Right cardiac atrium (tissue), 5 donors: ENCODE data around the gene NRXN2. TPM values are rescaled to one million over a fixed set of nuclear protein-coding genes. Genes with fewer than 3 reads are reported as not detected.

ENCODE experiments used
- ATAC-seq, 2 donors: fragments of 200-7000 bp; cut with Tn5 transposase; one replicate each; pipeline versions ENCODE4 v1.8.0 to v1.9.1; 2020; ENCODE audit warnings: moderate library complexity in 2 of 2, mild to moderate bottlenecking in 1 of 2
- DNase-seq, 3 donors: peaks; one replicate each; pipeline ENCODE4 v3.0.0-alpha.2; 2020
- H3K27ac ChIP-seq: one replicate; pipeline ENCODE4 v1.5.1; 2013; ENCODE audit warnings: mild to moderate bottlenecking, low read length, control low read depth, moderate library complexity
- H3K27me3 ChIP-seq: one replicate; pipeline ENCODE4 v1.6.1; 2013; ENCODE audit not compliant: control insufficient read depth, insufficient read depth
- H3K4me1 ChIP-seq: one replicate; pipeline ENCODE4 v1.6.1; 2013; ENCODE audit warnings: low read length; ENCODE audit not compliant: control insufficient read depth, insufficient read depth
- H3K4me3 ChIP-seq: one replicate; pipeline ENCODE4 v1.5.1; 2013; ENCODE audit warnings: low read length, control low read depth
- H3K9me3 ChIP-seq: one replicate; pipeline ENCODE4 v1.6.1; 2013; ENCODE audit warnings: low read length; ENCODE audit not compliant: control insufficient read depth
- WGBS: extraction: QIAGEN DNeasy Blood & Tissue Kit; methylation state at CpG from one replicate; pipeline ENCODE4 v1.1.7; 2013; 5-methylcytosine and 5-hydroxymethylcytosine counted together
- intact Hi-C, 4 donors: fragments of 100-400 bp; cut with DNase I; formaldehyde crosslinking; loops; one replicate each; pipeline versions ENCODE4 v1.11.0 to v1.14.0; 2022 to 2023
- polyA plus RNA-seq: library from polyadenylated mRNA; stranded (reverse); fragments of 200-250 nt; gene quantifications from one replicate; pipeline ENCODE4 v1.2.3, GENCODE V29; 2013
- total RNA-seq, 4 donors: library from RNA; stranded (reverse); fragmentation: NEBNext Ultra II Directional; extraction: Animal tissue kit (Norgen Biotek cat#: 25700); gene quantifications; one replicate each; pipeline ENCODE4 v1.2.1, GENCODE V29; 2021
- donor health status: healthy with polysubstance abuse.
- donor health status: DM: no; HTN: yes; CAD: no.
- donor health status: DM: no; HTN: no; CAD: no.
- donor health status: DM: no; HTN: yes; CAD: no; lungs with severe emphysema.
- donor health status: DM: yes; HTN: yes; CAD: no.

Gene NRXN2
- total and polyA plus RNA-seq, 5 donors = 2.1 to 5.7 (median 2.7) TPM

GRCh38 chr11:64758330-64759079 lies 35.5 kb upstream of the NRXN2 start:
- Histone ChIP-seq H3K27me3 (no peaks in the 10 kb centered on the region), H3K4me1 (peaks cover 12% of the 10 kb centered on the region), H3K9me3 (no peaks in the 10 kb centered on the region), H3K27ac (no peak overlapping the region), H3K4me3 (no peak overlapping the region)
- DNase-seq = peak in 2 of 3 donors; percentile 40 to 55
- 87% methylated on average over 15 of the region's 15 CpGs for WGBS
- ATAC-seq = no peak
- intact Hi-C loops = no loop called here

DNA sequence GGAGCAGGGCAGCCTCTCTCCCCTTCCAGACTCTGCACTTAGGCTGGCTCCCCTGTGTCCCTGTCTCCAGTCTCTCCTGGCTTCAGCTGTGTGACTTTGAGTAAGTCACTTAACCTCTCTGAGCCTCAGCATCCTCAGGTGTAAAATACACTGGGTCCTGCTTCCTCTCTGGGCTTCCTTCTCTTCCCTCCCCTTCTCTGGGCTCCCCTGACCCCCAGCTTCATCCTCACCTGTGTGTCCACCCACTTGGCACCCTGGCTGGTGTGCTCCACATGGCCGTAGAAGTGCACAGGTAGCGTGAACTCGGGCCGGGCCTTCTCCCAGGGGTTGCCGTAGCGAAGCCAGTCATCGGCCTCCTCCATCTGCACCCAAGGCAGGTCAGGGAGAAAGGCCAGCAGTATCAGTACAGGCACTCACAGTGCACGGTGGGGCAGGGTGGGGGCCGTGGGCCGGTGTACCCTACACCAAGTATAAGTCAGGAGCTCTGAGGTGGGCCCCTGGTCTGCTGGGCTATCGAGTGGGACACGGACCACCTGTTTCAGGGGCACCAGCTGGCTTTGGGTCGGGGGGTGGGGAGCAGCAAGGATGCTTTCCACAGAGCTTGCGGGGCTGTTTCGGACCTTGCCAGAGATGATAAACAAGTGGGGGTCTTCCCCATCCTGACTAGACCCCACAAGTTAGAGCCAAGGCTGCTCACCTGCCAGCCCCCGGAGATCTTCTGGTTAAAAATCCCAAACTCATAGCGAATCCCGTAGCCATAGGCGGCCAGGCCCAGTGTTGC lies 34.7 kb upstream of the NRXN2 start:
- no peak for ATAC-seq
- Histone ChIP-seq H3K27me3 (no peaks in the 10 kb centered on the region), H3K4me1 (peaks cover 8% of the 10 kb centered on the region), H3K27ac (no peak overlapping the region), H3K9me3 (no peaks in the 10 kb centered on the region), H3K4me3 (no peak overlapping the region)
- DNase-seq = peak in 2 of 3 donors; percentile 56 to 58
- WGBS = 86% methylated on average over 19 of the region's 19 CpGs
- intact Hi-C loops = no loop called here

- intact Hi-C loops = no loop called here
- Histone ChIP-seq H3K4me1 (peaks cover 8% of the 10 kb centered on the region), H3K4me3 (no peak overlapping the region), H3K27me3 (no peaks in the 10 kb centered on the region), H3K9me3 (no peaks in the 10 kb centered on the region), H3K27ac (no peak overlapping the region)
- ATAC-seq (no peak), DNase-seq (peak in 1 of 3 donors; percentile 32)
- WGBS = 89% methylated on average over 13 of the region's 13 CpGs
These were observed 32.8 kb upstream of the NRXN2 start for GRCh38 chr11:64755681-64756361.

- intact Hi-C loops = no loop called here
- no peak overlapping the region for H3K27ac ChIP-seq
- WGBS = 91% methylated on average over 21 of the region's 21 CpGs
- ATAC-seq (no peak), DNase-seq (peak in 2 of 3 donors; percentile 42 to 45)
- H3K4me3 ChIP-seq = no peak overlapping the region
- H3K9me3 ChIP-seq = no peaks in the 10 kb centered on the region
- H3K4me1 ChIP-seq = peaks cover 2% of the 10 kb centered on the region
- no peaks in the 10 kb centered on the region for H3K27me3 ChIP-seq
These were observed 32.1 kb upstream of the NRXN2 start for GRCh38 chr11:64754919-64755662.

DNA sequence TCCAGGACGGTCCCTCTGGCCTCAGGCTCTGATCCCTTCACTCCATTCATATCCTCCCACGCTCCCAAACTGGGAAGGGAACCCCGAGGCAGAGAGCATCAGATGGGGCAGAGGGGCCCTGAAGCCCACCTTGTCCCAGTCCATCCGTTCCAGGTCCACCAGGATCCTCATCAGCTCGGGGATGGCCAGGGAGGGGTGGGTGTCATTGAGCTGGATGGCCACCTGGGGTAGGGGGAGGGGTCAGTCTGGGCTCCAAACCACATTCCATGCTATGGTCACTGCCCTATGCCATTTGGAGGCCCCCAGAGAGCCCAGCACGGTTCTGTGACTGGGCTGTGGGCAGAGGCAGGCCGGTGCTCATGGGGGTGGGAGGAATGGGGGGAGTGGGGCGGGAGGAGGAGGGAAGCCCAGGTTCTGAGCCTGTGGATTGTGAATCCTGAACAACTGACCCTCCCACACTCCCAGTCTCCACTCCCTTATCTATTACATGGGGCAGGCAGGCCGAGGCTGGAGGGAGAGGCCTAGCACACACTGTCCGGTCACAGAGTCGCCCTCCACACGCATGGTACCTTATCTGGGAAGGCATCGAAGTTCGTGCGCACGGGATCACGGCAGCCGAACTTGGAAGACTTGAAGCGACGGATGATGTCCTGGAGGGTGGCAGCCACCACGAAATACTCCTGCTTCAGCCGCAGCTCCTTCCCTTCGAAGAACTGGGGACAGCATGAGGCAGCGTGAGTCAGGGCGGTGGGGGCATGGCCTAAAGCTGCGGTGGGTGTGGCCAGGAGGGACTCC lies 31.3 kb upstream of the NRXN2 start:
- intact Hi-C loops = no loop called here
- Histone ChIP-seq H3K27ac (no peak overlapping the region), H3K4me3 (no peak overlapping the region), H3K4me1 (no peaks in the 10 kb centered on the region), H3K9me3 (no peaks in the 10 kb centered on the region), H3K27me3 (no peaks in the 10 kb centered on the region)
- DNase-seq (peak in 2 of 3 donors; percentile 40 to 55), ATAC-seq (no peak)
- WGBS = 82% methylated on average over 26 of the region's 26 CpGs

- Histone ChIP-seq H3K4me3 (no peak overlapping the region), H3K4me1 (no peaks in the 10 kb centered on the region), H3K27me3 (no peaks in the 10 kb centered on the region), H3K9me3 (no peaks in the 10 kb centered on the region), H3K27ac (no peak overlapping the region)
- intact Hi-C loops = no loop called here
- no peak for ATAC-seq
- DNase-seq = peak in 1 of 3 donors; percentile 64
- 95% methylated on average over 43 of the region's 43 CpGs for WGBS
These were observed 30.6 kb upstream of the NRXN2 start for GRCh38 chr11:64753380-64754123.

- no peak for ATAC-seq
- 93% methylated on average over 7 of the region's 7 CpGs for WGBS
- Histone ChIP-seq H3K4me1 (no peaks in the 10 kb centered on the region), H3K27me3 (no peaks in the 10 kb centered on the region), H3K4me3 (no peak overlapping the region), H3K9me3 (no peaks in the 10 kb centered on the region), H3K27ac (no peak overlapping the region)
- DNase-seq = peak in 1 of 3 donors; percentile 35
- intact Hi-C loops = no loop called here
These were observed 30.0 kb upstream of the NRXN2 start for GRCh38 chr11:64753019-64753379.

- no peak overlapping the region for H3K4me3 ChIP-seq
- H3K27ac ChIP-seq = no peak overlapping the region
- ATAC-seq (no peak), DNase-seq (peak in 1 of 3 donors; percentile 46)
- intact Hi-C loops = no loop called here
- no peaks in the 10 kb centered on the region for H3K9me3 ChIP-seq
- H3K4me1 ChIP-seq = no peaks in the 10 kb centered on the region
- WGBS = 84% methylated on average over 14 of the region's 14 CpGs
- H3K27me3 ChIP-seq = no peaks in the 10 kb centered on the region
These were observed 29.4 kb upstream of the NRXN2 start for GRCh38 chr11:64752175-64752970.

- no peaks in the 10 kb centered on the region for H3K9me3 ChIP-seq
- no peaks in the 10 kb centered on the region for H3K27me3 ChIP-seq
- H3K4me1 ChIP-seq = no peaks in the 10 kb centered on the region
- no peak overlapping the region for H3K4me3 ChIP-seq
- ATAC-seq (no peak), DNase-seq (peak in 1 of 3 donors; percentile 10)
- H3K27ac ChIP-seq = no peak overlapping the region
- intact Hi-C loops = no loop called here
- WGBS = 95% methylated on average over 9 of the region's 9 CpGs
These were observed 28.6 kb upstream of the NRXN2 start for GRCh38 chr11:64751580-64751979.
